HG03097 (cell line): ENCODE measurements around the gene AFF1.

Source experiments
- ATAC-seq: cut with Tn5 transposase; IDR thresholded peaks from one replicate; pipeline ENCODE4 v1.9.1; 2021; ENCODE audit not compliant: unreplicated experiment, low FRiP score

The AFF1 gene

GRCh38 chr4:87101543-87102199 is 166.9 kb downstream of the AFF1 start:
- no peak for ATAC-seq

DNA sequence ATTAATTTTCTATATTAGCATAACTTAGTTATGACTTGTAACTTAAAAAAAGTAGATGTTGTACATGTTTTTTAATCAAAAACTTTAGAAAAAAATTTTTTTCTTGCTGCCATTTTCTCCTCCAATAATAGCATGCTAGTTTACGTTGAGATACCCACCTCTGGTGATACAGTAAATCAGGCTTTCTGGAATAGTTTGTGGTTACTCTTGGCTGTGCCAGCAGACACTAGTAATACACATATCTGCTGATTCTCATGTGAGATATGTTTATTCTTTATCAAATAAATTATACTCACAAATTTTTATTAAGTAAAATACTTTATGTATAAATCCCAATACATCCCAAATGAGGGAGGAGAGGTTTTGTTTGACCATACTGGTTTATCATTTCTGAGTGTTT is 168.3 kb downstream of the AFF1 start:
- ATAC-seq: no peak

DNA sequence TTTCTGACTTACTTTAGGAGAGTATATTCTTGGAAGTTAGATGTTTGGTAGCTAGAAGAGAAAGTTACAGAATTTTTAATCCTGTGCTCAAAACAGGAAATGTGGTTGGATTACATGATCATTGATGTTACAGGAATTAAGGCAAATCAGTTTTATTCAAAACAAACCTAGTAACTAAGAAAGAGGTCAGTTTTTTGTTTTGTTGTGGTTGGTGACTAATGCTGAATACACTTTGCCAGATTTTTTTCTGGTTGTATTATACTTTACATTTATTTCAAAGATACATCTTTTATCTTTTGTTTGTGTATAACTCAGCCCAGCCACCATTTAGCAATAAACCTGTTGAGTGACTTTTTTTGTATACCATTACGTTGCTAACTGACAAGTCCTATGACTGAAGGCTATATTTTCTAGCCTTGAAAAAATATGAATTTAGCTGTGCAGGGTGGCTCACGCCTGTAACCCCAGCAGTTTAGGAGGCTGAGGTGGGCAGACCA is 168.9 kb downstream of the AFF1 start:
- no peak for ATAC-seq

DNA sequence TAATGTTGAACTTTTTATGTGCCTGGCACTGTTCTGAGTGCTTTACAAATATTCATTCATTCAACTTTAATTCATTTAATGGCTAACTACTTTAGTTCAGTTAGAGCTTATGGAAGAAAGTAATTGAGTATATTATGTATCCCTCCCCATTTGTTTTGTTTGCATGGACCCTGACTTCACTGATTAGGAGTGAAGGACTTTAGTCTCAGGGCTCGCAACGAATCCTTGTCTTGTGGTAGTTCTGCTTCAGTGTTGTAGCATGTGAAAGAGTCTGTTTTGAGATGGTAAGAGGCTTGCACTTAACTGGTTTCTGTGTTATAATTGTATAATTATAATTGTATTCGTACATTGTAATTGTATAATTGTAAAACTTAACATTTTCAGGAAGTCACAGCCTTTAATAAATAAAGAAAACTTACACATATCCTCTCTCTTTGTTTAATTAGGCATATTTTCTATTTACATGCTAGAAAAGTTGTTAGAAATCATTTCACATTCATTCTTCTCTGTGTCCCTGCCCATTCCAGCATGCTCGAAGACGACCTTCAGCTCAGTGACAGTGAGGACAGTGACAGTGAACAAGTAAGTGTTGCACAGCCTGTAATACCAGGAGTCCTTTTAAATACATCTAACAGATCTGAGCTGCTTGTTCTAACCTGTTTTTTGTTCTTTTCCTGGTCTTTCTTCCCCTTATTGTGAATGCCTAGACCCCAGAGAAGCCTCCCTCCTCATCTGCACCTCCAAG is 170.5 kb downstream of the AFF1 start:
- ATAC-seq: no peak

DNA sequence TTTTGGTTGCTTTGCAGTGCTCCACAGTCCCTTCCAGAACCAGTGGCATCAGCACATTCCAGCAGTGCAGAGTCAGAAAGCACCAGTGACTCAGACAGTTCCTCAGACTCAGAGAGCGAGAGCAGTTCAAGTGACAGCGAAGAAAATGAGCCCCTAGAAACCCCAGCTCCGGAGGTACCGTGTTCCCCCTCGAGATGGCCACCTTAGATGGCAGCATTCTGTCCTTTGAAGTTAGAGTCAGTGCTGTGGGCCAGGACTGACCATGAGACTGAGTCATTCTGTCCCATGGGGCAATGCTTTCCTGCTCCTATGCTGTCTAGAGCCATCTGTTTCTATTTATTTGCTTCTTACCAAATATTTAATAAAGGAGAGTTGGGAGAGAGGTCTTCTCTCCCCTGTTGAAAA is 173.3 kb downstream of the AFF1 start:
- no peak for ATAC-seq

DNA sequence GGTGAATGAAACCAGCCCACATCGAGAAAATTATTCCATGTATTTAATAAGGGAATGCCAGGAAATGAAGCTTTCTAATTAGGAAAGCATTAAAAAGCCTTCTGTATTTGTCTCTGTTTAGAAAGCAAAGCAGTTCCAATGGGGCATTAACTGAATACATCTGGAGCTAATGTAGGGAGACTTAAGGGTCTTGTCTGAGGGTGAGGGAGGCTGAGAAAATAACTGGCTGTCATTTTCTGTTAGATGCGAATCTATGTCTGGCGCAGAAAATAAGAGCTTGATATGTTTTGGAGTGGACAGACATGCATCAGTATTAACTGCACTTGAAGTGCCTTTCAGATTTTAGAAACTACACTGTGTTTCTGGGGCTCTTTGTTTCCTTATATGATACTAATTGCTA is 174.3 kb downstream of the AFF1 start:
- ATAC-seq: no peak

DNA sequence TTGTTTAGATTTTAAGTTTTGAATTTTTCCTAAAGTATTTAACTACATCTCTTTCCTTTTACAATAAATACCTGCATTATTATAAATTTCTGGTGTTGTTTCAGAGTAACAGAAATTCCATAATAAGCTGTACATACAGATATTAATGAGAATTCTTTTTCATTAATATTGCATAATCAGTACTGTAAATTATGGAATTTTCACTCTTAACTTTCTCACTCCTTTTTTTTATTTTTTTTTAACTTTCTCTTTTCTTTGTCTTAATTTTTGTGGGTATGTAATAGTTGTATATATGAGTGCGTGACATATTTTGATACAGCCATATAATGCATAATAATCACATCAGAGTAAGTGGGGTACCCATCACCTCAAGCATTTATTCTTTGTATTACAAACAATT is 175.1 kb downstream of the AFF1 start:
- ATAC-seq: no peak

DNA sequence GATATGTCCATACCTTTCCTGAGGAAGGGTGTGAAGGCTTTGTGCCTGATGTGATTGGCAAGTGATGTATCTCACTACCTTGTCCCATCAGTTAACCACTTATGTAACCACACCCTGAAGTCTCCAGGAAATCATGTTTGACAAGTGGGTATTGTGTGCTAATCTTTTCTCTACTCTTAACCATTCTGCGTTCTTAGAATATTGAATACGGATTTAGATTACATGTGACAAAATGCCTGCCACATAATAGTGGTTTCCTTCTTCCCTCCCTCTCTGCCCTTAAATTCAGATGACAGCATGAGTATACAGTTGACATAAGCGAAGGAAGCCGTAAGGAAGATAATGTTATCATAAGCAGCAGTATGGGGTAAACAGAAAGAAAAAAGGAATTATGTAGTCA is 177.3 kb downstream of the AFF1 start:
- ATAC-seq: no peak

DNA sequence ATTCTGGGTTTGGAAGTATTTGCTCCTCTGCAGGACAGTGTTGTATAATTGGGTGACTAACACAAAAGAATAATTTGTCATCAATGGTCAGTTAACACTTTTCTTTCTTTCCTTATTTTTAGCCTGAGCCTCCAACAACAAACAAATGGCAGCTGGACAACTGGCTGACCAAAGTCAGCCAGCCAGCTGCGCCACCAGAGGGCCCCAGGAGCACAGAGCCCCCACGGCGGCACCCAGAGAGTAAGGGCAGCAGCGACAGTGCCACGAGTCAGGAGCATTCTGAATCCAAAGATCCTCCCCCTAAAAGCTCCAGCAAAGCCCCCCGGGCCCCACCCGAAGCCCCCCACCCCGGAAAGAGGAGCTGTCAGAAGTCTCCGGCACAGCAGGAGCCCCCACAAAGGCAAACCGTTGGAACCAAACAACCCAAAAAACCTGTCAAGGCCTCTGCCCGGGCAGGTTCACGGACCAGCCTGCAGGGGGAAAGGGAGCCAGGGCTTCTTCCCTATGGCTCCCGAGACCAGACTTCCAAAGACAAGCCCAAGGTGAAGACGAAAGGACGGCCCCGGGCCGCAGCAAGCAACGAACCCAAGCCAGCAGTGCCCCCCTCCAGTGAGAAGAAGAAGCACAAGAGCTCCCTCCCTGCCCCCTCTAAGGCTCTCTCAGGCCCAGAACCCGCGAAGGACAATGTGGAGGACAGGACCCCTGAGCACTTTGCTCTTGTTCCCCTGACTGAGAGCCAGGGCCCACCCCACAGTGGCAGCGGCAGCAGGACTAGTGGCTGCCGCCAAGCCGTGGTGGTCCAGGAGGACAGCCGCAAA is 179.6 kb downstream of the AFF1 start:
- ATAC-seq: no peak

DNA sequence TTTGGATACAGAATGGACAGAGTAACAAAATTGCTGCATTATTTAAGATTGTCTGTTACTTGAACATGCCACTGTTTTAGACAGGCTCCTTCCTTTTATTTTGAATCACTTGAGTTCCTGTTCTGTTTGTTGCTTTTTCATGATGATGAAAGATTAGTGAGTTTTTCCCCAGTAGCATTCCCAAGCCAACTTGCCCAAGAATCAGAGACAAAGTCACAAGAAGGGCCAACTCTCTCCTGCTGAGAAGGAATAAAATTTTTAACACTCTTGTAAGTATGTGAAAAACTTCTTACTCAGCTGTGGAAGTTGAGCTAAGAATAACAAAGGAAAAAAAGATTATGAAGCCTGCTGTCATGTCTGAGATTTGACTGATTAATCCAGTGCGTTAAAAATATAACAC is 181.4 kb downstream of the AFF1 start:
- ATAC-seq: no peak

- no peak for ATAC-seq
Measured at GRCh38 chr4:87117051-87117731, 182.4 kb downstream of the AFF1 start.

- no peak for ATAC-seq
Measured at GRCh38 chr4:87117732-87118075, 182.9 kb downstream of the AFF1 start.

DNA sequence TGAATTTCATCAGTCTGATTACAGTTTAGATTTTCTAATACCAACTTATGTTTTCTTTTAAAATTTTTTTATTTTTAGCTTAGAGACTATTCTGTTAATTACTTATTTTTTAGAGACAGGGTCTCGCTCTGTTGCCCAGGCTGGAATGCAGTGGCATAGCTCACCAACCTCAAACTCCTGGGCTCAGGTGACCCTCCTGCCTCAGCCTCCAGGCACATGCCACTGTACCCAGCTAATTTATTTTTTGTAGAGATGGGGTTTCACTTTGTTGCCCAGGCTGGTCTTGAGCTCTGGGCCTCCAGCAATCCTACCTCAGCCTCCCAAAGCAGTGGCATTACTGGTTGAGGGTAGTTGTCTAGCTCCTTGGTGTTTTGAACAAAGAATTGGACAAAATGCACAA is 183.6 kb downstream of the AFF1 start:
- no peak for ATAC-seq

DNA sequence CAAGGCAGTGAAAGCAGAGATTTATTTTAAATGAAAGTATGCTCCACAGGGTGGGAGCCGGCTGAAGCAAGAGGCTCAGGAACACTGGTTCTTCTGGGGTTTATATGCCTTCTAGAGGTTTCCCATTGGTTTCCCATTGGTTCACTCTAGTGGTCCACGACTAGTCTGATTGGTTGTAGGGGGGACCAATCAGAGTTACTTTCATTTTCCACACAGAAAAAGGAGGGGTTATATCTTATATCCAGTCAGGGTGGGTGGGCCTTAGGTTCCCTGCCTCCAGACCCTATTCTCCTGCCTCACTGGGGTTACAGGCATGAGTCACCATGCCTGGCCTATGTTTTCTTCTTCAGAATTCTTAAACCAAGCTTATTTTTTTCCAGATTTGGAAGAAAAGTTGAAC is 184.0 kb downstream of the AFF1 start:
- ATAC-seq: no peak

- no peak for ATAC-seq
Measured at GRCh38 chr4:87120010-87120409, 185.2 kb downstream of the AFF1 start.

DNA sequence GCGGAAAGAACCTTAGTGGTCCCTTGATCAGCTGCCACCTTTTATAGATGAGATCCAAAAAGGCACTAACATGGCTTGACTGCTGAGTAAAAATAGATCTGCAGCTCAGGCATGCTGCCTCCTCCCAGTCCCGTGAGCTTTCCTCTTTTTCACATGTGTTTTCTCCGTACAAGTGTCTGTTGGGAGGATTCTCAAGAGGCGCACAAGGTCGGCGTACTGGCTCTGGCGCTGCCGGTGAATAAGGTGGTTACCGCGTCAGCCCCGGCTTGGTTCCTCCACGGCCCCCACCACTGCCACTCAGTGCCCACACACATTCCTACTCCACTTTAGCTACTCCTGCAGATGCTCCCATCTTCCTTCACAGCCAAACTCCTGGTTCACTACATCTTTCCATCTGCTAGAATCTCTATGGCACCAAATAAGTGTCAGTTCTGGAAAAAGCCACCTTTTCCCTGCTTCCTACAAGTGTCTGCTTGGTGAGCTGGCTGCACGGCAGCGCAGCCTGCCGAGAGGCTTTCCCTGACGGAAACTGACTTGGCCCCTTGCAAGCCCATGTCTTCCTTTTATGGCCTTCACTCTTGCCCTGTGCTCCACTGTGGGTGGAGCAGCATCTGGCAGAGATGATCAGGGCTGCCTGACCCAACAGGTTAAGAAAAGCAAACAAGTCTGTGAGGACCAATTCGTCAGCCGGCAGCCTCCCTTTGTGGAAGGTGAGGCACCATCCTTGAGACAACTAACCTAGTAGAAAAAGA is 185.8 kb downstream of the AFF1 start:
- ATAC-seq: no peak

- no peak for ATAC-seq
Measured at GRCh38 chr4:87121341-87122065, 186.7 kb downstream of the AFF1 start.

DNA sequence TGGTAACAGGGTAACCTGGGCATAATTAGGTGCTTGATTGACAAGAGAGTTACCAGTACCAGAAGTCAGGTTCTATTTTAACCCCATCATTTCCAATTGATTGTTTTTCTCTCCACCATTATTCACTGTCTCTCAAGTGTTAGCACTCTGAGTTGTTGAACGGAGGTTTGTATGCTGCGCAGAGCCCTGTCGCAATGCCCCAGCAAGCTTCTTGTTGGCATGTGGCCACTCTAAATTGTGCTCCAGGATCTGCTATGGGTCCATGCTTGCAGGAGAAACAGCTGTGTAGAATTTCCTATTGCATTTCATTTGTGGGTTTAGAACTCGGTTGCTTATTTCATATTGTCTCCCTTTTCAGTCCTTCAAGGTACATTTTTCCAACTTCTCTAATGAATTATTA is 187.4 kb downstream of the AFF1 start:
- no peak for ATAC-seq

GRCh38 chr4:87126056-87126455 is 191.2 kb downstream of the AFF1 start:
- ATAC-seq: no peak
